K562 (cell line): ENCODE measurements around the gene PRC1. TPM values are rescaled to one million over a fixed set of nuclear protein-coding genes. Genes with fewer than 3 reads are reported as not detected.

ENCODE experiments used
- ASH1L ChIP-seq: fragments of 450-650 bp; IDR thresholded peaks from 2 replicates; pipeline ENCODE4 v1.6.1; 2018; ENCODE audit warnings: borderline replicate concordance, mild to moderate bottlenecking, low read depth; ENCODE audit not compliant: partially characterized antibody
- CBFA2T3 ChIP-seq: fragments of 450-650 bp; IDR thresholded peaks from 2 replicates; pipeline ENCODE4 v1.6.1; 2017
- CCNT2 ChIP-seq: IDR thresholded peaks from 2 replicates; pipeline ENCODE4 v1.6.1; 2011; ENCODE audit warnings: borderline replicate concordance, low read depth, mild to moderate bottlenecking, moderate library complexity, mixed read lengths, low read length; ENCODE audit not compliant: insufficient read length; ENCODE audit errors: extremely low read depth
- EP400 ChIP-seq: fragments of 450-650 bp; IDR thresholded peaks from 2 replicates; pipeline ENCODE4 v1.6.1; 2017; ENCODE audit warnings: antibody characterized with exemption, mild to moderate bottlenecking, moderate library complexity
- FOXK1 ChIP-seq: sonication (generic); formaldehyde crosslinking; IDR thresholded peaks from 2 replicates; pipeline ENCODE4 v1.8.0; 2022; ENCODE audit warnings: missing genetic modification reagents, mild to moderate bottlenecking, borderline replicate concordance
- HNRNPLL ChIP-seq: fragments of 200-400 bp; formaldehyde crosslinking; IDR thresholded peaks from 2 replicates; pipeline ENCODE4 v1.6.1; 2017; ENCODE audit warnings: low read length, low read depth, mild to moderate bottlenecking; ENCODE audit not compliant: poor library complexity, severe bottlenecking
- RBM25 ChIP-seq: fragments of 200-400 bp; formaldehyde crosslinking; IDR thresholded peaks from 2 replicates; pipeline ENCODE4 v1.6.1; 2018; ENCODE audit warnings: low read length, low read depth, moderate library complexity; ENCODE audit not compliant: severe bottlenecking
- SRF ChIP-seq, 2 experiments: fragments of 250-450, 450-650 bp in 1 of 2; sonication (Bioruptor Pico) in 1 of 2; sonication (generic) in 1 of 2; formaldehyde crosslinking; IDR thresholded peaks; 2 replicates each; pipeline versions ENCODE4 v1.5.0 to v1.5.1; 2020 to 2022; ENCODE audit warnings: mild to moderate bottlenecking in 1 of 2, missing genetic modification reagents in 1 of 2
- TCF7 ChIP-seq: sonication (generic); IDR thresholded peaks from 2 replicates; pipeline ENCODE4 v1.6.1; 2016; ENCODE audit warnings: antibody characterized with exemption, borderline replicate concordance
- ZNF134 ChIP-seq: fragments of 250-450 bp; sonication (Bioruptor Pico); conservative IDR thresholded peaks from 2 replicates; pipeline ENCODE4 v1.4.0; 2020
- ZNF699 ChIP-seq: fragments of 250-450 bp; sonication (Bioruptor Pico); IDR thresholded peaks from 2 replicates; pipeline ENCODE4 v1.8.0; 2021; ENCODE audit warnings: mild to moderate bottlenecking, moderate library complexity; ENCODE audit not compliant: insufficient replicate concordance
- polyA plus RNA-seq, 8 experiments: library from polyadenylated mRNA; depleted of rRNA in 4 of 8; stranded (reverse) in 5 of 8; unstranded in 3 of 8; fragments of >200 nt; fragmentation: Nextera tagmentation in 2 of 8; fragmentation: Illumina TruSeq in 1 of 8; extraction: Ambion mirVana in 2 of 8; extraction: Trizol in 1 of 8; gene quantifications; 2 replicates each; pipeline versions ENCODE4 v1.2.1 to v1.2.3, GENCODE V29; 2011 to 2014; ENCODE audit warnings: inconsistent platforms in 1 of 8, missing spikeins in 1 of 8
- total RNA-seq, 7 experiments: library from RNA; depleted of rRNA in 6 of 7; stranded (reverse); fragments of >200 nt in 6 of 7; fragmentation: Illumina TruSeq in 2 of 7; extraction: Trizol in 2 of 7; gene quantifications; 2 replicates each; pipeline versions ENCODE4 v1.2.1 to v1.2.3, GENCODE V29; 2011 to 2021; ENCODE audit warnings: low replicate concordance in 1 of 7
- TF ChIP-seq, protein P1 (sequence below): fragments of 450-650 bp; IDR thresholded peaks from 2 replicates; pipeline ENCODE4 v1.6.1; 2016; ENCODE audit warnings: low read depth
- TF ChIP-seq, protein P2 (sequence below), 2 experiments: IDR thresholded peaks in 1 of 2; conservative IDR thresholded peaks in 1 of 2; 2 replicates each; pipeline ENCODE4 v1.6.1; 2016; ENCODE audit warnings: low read depth in 2 of 2, mild to moderate bottlenecking in 1 of 2, missing compliant biosample characterization in 1 of 2, missing genetic modification characterization in 1 of 2, moderate library complexity in 1 of 2
- TF ChIP-seq, protein P3 (sequence below): fragments of 200-800 bp; sonication (Bioruptor generic); IDR thresholded peaks from 2 replicates; pipeline ENCODE4 v1.6.1; 2017; ENCODE audit warnings: missing genetic modification characterization, missing compliant biosample characterization

The PRC1 gene
- total and polyA plus RNA-seq, 9 of the 15 experiments (the other 6 are each of a cell fraction or from before 2014, with no cell fraction given) = 156 to 391 (median 240) TPM

- TF ChIP-seq, protein P1, sequence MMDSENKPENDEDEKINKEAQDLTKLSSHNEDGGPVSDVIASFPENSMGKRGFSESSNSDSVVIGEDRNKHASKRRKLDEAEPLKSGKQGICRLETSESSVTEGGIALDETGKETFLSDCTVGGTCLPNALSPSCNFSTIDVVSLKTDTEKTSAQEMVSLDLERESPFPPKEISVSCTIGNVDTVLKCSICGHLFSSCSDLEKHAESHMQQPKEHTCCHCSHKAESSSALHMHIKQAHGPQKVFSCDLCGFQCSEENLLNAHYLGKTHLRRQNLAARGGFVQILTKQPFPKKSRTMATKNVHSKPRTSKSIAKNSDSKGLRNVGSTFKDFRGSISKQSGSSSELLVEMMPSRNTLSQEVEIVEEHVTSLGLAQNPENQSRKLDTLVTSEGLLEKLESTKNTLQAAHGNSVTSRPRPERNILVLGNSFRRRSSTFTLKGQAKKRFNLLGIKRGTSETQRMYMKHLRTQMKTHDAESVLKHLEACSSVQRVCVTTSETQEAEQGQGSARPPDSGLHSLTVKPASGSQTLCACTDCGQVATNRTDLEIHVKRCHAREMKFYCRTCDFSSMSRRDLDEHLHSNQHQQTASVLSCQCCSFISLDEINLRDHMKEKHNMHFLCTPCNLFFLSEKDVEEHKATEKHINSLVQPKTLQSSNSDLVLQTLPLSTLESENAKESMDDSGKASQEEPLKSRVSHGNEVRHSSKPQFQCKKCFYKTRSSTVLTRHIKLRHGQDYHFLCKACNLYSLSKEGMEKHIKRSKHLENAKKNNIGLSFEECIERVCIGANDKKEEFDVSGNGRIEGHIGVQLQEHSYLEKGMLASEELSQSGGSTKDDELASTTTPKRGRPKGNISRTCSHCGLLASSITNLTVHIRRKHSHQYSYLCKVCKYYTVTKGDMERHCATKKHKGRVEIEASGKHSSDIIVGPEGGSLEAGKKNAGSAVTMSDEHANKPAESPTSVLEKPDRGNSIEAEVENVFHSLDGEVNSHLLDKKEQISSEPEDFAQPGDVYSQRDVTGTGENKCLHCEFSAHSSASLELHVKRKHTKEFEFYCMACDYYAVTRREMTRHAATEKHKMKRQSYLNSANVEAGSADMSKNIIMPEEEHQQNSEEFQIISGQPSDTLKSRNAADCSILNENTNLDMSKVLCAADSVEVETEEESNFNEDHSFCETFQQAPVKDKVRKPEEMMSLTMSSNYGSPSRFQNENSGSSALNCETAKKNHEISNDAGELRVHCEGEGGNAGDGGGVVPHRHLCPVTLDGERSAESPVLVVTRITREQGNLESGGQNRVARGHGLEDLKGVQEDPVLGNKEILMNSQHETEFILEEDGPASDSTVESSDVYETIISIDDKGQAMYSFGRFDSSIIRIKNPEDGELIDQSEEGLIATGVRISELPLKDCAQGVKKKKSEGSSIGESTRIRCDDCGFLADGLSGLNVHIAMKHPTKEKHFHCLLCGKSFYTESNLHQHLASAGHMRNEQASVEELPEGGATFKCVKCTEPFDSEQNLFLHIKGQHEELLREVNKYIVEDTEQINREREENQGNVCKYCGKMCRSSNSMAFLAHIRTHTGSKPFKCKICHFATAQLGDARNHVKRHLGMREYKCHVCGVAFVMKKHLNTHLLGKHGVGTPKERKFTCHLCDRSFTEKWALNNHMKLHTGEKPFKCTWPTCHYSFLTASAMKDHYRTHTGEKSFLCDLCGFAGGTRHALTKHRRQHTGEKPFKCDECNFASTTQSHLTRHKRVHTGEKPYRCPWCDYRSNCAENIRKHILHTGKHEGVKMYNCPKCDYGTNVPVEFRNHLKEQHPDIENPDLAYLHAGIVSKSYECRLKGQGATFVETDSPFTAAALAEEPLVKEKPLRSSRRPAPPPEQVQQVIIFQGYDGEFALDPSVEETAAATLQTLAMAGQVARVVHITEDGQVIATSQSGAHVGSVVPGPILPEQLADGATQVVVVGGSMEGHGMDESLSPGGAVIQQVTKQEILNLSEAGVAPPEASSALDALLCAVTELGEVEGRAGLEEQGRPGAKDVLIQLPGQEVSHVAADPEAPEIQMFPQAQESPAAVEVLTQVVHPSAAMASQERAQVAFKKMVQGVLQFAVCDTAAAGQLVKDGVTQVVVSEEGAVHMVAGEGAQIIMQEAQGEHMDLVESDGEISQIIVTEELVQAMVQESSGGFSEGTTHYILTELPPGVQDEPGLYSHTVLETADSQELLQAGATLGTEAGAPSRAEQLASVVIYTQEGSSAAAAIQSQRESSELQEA = peak; percentile 96
- peak; percentile 64 for TF ChIP-seq HNRNPLL
- TF ChIP-seq CBFA2T3 = no peak
- TF ChIP-seq ZNF699 (CRISPR knock-in tag) = no peak
- no peak for TF ChIP-seq ZNF134 (CRISPR knock-in tag)
- peak; percentile 54 for TF ChIP-seq ASH1L
- no peak for TF ChIP-seq RBM25
- no peak for TF ChIP-seq FOXK1
- peak in 1 of 2 experiments; percentile 44; a peak in 1 of 4 replicates for TF ChIP-seq SRF (CRISPR knock-in tag; IDR thresholded peaks at IDR 0.05)
- peak; percentile 69 for TF ChIP-seq EP400
- TF ChIP-seq, protein P2, sequence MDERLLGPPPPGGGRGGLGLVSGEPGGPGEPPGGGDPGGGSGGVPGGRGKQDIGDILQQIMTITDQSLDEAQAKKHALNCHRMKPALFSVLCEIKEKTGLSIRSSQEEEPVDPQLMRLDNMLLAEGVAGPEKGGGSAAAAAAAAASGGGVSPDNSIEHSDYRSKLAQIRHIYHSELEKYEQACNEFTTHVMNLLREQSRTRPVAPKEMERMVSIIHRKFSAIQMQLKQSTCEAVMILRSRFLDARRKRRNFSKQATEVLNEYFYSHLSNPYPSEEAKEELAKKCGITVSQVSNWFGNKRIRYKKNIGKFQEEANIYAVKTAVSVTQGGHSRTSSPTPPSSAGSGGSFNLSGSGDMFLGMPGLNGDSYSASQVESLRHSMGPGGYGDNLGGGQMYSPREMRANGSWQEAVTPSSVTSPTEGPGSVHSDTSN (CRISPR knock-in tag; IDR thresholded peaks at IDR 0.05; ENCODE audit: low read depth) = no peak
- TF ChIP-seq, protein P2 (tag; conservative IDR thresholded peaks at IDR 0.05; ENCODE audit: low read depth) = no peak
- TF ChIP-seq, protein P3, sequence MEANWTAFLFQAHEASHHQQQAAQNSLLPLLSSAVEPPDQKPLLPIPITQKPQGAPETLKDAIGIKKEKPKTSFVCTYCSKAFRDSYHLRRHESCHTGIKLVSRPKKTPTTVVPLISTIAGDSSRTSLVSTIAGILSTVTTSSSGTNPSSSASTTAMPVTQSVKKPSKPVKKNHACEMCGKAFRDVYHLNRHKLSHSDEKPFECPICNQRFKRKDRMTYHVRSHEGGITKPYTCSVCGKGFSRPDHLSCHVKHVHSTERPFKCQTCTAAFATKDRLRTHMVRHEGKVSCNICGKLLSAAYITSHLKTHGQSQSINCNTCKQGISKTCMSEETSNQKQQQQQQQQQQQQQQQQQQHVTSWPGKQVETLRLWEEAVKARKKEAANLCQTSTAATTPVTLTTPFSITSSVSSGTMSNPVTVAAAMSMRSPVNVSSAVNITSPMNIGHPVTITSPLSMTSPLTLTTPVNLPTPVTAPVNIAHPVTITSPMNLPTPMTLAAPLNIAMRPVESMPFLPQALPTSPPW (CRISPR knock-in tag) = peak; percentile 64
- TF ChIP-seq CCNT2 = no peak
- peak; percentile 93; the same call in 1 of the 2 replicates for TF ChIP-seq TCF7
Measured at GRCh38 chr15:91022075-91022831, 27.9 kb upstream of the PRC1 start, which contains the start of gene VPS33B (continued).
